GM18858 (cell line): ENCODE data around the gene ATAD5.

ENCODE experiments used
- ATAC-seq: cut with Tn5 transposase; IDR thresholded peaks from one replicate; pipeline ENCODE4 v1.9.1; 2021; ENCODE audit not compliant: unreplicated experiment

ATAD5 gene

GRCh38 chr17:30939051-30939689 is 107.4 kb downstream of the ATAD5 start:
- ATAC-seq, result no peak

DNA sequence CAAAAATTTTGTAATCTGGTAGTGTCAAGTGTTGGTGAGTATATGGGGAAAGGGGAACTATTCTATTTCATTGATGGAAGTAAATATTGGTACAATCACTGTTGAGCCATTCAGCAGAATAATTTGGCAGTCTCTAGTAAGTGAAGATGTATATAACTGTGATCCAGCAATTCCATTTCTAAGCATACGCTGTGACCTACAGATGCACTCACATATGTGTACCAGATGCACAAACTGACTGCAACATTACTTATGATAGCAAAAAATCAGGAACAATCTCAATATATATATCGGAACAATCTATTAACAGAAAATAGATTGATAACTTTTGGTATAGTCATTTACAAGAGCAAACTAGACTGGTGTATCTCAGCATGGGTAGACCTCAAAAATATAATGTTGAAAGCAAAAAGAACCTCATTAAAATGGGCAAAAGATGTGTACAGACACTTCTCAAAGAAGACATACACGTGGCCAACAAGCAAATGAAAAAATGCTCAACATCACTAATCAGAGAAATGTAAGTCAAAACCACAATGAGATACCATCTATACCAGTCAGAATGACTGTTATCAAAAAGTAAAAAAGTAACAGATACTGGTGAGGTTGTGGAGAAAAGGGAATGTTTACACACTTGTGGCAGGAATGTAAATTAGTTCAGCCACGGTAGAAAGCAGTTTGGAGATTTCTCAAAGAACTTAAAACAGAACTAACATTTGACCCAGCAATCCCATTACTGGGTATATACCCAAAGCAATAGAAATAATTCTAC is 110.7 kb downstream of the ATAD5 start:
- ATAC-seq, result no peak
